Nephron progenitor cell (in vitro differentiated cells): ENCODE results near the gene AFAP1.

ENCODE experiments used
- DNase-seq: peaks from one replicate; pipeline ENCODE4 v3.0.0; 2021
- H3K27ac Mint-ChIP-seq: 2 replicates; pipeline ENCODE4 v1.8.0; 2021; ENCODE audit warnings: mild to moderate bottlenecking, moderate library complexity, mixed read lengths
- H3K27me3 Mint-ChIP-seq: 2 replicates; pipeline ENCODE4 v1.8.0; 2021; ENCODE audit warnings: mild to moderate bottlenecking, low read depth, mixed read lengths; ENCODE audit not compliant: poor library complexity
- H3K36me3 Mint-ChIP-seq: 2 replicates; pipeline ENCODE4 v1.8.0; 2021; ENCODE audit warnings: low read depth, mixed read lengths
- H3K4me1 Mint-ChIP-seq: 2 replicates; pipeline ENCODE4 v1.8.0; 2021; ENCODE audit warnings: mixed read lengths
- H3K4me3 Mint-ChIP-seq: 2 replicates; pipeline ENCODE4 v1.8.0; 2021; ENCODE audit warnings: mild to moderate bottlenecking, moderate library complexity, mixed read lengths
- H3K9me3 Mint-ChIP-seq: 2 replicates; pipeline ENCODE4 v1.8.0; 2021; ENCODE audit warnings: mild to moderate bottlenecking, moderate library complexity, mixed read lengths
- TF ChIP-seq, protein P1 (sequence below): fragments of 200-600 bp; sonication (generic); IDR thresholded peaks from 2 replicates; pipeline ENCODE4 v1.5.0; 2021; ENCODE audit warnings: antibody characterized with exemption

AFAP1 gene

DNA sequence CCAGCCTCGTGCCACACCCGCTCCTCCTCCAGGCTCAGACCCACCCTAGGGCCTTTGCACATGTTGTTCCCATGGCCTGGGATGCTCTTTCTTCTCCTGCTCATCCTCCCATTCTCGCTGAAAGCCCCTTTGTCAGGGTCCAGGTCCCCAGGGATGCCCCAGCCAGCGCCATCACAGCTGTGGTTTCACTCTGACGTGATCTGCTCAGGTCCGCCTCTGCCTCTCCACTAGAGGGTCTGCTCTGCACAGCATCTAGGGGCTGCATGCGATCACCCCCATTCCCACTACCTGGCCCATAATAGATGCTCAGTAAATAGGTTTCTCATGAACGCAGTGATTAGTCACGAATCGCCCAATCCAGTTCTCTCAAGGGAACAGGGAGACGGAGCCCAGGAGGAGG lies 222.5 kb downstream of the AFAP1 start:
- TF ChIP-seq, protein P1, sequence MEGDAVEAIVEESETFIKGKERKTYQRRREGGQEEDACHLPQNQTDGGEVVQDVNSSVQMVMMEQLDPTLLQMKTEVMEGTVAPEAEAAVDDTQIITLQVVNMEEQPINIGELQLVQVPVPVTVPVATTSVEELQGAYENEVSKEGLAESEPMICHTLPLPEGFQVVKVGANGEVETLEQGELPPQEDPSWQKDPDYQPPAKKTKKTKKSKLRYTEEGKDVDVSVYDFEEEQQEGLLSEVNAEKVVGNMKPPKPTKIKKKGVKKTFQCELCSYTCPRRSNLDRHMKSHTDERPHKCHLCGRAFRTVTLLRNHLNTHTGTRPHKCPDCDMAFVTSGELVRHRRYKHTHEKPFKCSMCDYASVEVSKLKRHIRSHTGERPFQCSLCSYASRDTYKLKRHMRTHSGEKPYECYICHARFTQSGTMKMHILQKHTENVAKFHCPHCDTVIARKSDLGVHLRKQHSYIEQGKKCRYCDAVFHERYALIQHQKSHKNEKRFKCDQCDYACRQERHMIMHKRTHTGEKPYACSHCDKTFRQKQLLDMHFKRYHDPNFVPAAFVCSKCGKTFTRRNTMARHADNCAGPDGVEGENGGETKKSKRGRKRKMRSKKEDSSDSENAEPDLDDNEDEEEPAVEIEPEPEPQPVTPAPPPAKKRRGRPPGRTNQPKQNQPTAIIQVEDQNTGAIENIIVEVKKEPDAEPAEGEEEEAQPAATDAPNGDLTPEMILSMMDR: no peak
- peaks cover 27% of the 10 kb centered on the region for H3K27me3 Mint-ChIP-seq
- no peak overlapping the region for H3K27ac Mint-ChIP-seq
- H3K36me3 Mint-ChIP-seq: peaks cover 10% of the 10 kb centered on the region
- DNase-seq: no peak
- H3K4me1 Mint-ChIP-seq: peaks cover 29% of the 10 kb centered on the region
- peaks cover 12% of the 10 kb centered on the region for H3K9me3 Mint-ChIP-seq
- H3K4me3 Mint-ChIP-seq: no peak overlapping the region

DNA sequence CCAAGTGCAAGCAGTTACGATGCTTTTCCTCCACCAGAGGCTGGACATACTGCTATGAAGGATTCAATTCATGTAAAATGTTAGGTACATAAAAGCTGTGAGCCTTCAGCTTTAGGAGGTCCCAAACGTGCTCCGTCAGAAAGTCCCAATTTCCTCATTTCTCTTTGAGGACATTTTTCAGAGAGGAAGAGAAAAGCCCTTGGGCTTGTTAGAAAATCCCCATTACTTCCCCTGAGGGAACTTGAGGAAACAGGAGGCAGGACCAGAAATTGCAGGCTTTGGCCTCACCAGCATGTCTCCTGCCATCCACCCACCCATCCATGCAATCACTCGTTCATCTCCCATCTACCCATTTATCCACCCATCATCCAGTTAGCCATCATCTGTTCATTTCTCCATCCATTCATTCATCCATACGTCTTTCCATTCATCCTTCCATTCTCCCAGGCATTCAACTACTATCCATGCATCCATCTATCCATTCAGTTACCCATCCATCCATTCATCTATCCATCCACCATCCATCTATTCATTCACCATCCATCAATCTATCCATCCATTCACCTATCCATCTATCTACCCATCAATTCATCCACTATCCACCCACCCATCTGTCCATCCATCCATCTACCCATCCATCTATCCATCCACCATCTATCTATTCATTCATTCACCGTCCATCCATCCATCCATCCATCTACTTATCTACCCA lies 223.5 kb downstream of the AFAP1 start:
- peaks cover 12% of the 10 kb centered on the region for H3K9me3 Mint-ChIP-seq
- no peak for DNase-seq
- peaks cover 35% of the 10 kb centered on the region for H3K4me1 Mint-ChIP-seq
- H3K27me3 Mint-ChIP-seq: peaks cover 31% of the 10 kb centered on the region
- no peak overlapping the region for H3K27ac Mint-ChIP-seq
- TF ChIP-seq, protein P1: no peak
- no peak overlapping the region for H3K4me3 Mint-ChIP-seq
- peaks cover 10% of the 10 kb centered on the region for H3K36me3 Mint-ChIP-seq

DNA sequence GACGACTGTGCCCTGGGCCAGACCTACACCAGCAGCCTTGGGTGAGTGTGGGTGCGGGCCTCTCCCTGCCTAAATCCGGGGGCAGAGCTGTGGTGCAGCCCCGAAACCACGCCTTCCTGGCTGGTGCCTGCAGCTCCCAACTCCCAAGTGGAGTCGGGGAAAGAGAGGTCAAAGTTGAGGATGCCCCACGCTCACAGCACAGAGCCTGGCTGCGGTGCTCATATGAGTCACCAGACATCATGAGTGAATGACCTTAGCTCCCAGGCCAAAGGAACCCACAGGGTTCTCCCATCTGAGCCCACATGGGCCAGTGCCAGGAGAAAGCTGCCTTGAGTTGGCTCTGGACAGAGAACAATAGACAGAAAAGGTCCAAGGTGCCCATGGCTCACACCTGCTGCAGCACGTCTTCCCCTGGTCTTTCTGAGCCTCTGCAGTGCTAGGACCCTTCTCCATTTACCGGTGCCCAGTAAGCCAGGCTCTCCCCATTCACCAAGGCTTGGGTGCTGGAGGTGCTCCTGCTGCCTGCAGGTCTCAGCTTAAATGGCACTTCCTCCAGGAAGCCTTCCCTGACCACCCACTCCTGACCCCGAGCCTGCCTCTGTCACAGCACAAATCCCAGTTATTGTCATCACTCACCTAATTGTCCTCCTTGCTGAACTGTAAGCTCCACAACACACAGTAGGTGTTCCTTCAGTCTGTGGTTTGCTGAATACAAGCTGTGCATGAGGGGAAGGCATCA lies 224.2 kb downstream of the AFAP1 start:
- no peak for DNase-seq
- Mint-ChIP-seq H3K4me3 (no peak overlapping the region), H3K27ac (no peak overlapping the region), H3K9me3 (peaks cover 12% of the 10 kb centered on the region), H3K36me3 (peaks cover 10% of the 10 kb centered on the region), H3K4me1 (peaks cover 40% of the 10 kb centered on the region), H3K27me3 (peaks cover 28% of the 10 kb centered on the region)
- TF ChIP-seq, protein P1: no peak

DNA sequence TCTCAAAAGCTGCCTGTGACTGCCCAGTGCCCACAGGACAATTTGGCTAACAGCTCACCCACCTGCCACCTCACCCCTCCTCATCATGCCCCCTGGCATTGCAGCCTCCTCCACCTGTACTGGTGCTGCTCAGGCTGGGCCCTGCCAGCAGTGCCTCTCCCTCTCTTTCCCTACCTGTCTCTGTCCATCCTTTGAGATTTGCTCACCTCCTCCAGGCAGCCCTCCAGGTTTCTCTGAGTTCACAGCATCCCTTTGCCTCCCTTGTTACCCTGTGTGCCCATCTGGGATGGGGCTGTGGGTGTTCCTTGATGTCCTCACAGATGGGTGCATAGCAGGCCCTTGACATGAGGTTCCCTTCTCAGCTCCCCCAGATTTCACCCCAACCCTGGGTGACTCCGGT lies 224.9 kb downstream of the AFAP1 start:
- TF ChIP-seq, protein P1: no peak
- Mint-ChIP-seq H3K9me3 (peaks cover 12% of the 10 kb centered on the region), H3K4me1 (peaks cover 40% of the 10 kb centered on the region), H3K36me3 (peaks cover 10% of the 10 kb centered on the region), H3K27ac (no peak overlapping the region), H3K27me3 (peaks cover 24% of the 10 kb centered on the region), H3K4me3 (no peak overlapping the region)
- DNase-seq: no peak

DNA sequence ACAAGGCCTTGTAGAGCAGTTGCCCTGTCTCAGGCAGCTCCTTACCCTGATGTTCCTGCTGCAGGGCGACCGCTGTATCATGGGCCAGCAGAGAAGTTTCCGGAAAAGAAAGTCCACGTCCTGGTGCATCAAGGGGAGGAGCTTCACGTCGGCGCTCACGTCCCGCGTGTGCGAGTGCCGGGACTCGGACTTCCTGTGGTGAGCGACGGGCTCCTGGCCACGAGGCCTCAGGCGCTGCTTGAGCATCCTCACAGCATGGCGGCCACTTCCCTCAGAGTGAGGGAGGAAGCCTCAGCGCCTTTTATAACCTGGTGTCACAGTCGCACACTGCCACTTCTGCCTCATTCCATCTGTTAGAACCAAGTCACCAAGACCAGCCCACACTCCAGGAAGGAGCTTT lies 225.5 kb downstream of the AFAP1 start:
- Mint-ChIP-seq H3K9me3 (peaks cover 12% of the 10 kb centered on the region), H3K4me3 (no peak overlapping the region), H3K27ac (no peak overlapping the region), H3K4me1 (peaks cover 44% of the 10 kb centered on the region), H3K27me3 (peaks cover 24% of the 10 kb centered on the region), H3K36me3 (peaks cover 10% of the 10 kb centered on the region)
- no peak for DNase-seq
- TF ChIP-seq, protein P1: no peak
